ENCODE results near the gene SULT1A1.
"Not testable (repeated sequence)": the region's sequence is repeated elsewhere in the genome, so short reads cannot be mapped to it uniquely, and the experiment has no call there.

Gene SULT1A1

GRCh38 chr16:28591355-28591754, 18.5 kb downstream of the SULT1A1 start:
- no peak for DNase-seq (ENCODE audit: low read depth, low spot score)

GRCh38 chr16:28590384-28591340, 19.2 kb downstream of the SULT1A1 start:
- DNase-seq (ENCODE audit: low read depth, low spot score): no peak

GRCh38 chr16:28589930-28590329, 19.9 kb downstream of the SULT1A1 start:
- DNase-seq (ENCODE audit: low read depth, low spot score): no peak

- DNase-seq (ENCODE audit: low read depth, low spot score): no peak
These were observed 20.8 kb downstream of the SULT1A1 start for GRCh38 chr16:28589069-28589468.

- DNase-seq (ENCODE audit: low read depth, low spot score): no peak
These were observed 22.5 kb downstream of the SULT1A1 start for GRCh38 chr16:28587386-28587785.

GRCh38 chr16:28586466-28586865, 23.4 kb downstream of the SULT1A1 start:
- no peak for DNase-seq (ENCODE audit: low read depth, low spot score)

- DNase-seq (ENCODE audit: low read depth, low spot score): no peak
These were observed 24.2 kb downstream of the SULT1A1 start for GRCh38 chr16:28585674-28586073.

- no peak for DNase-seq (ENCODE audit: low read depth, low spot score)
These were observed 29.0 kb downstream of the SULT1A1 start for GRCh38 chr16:28580726-28581315.

GRCh38 chr16:28575446-28576109, 34.3 kb downstream of the SULT1A1 start:
- DNase-seq (ENCODE audit: low read depth, low spot score): no peak

GRCh38 chr16:28574925-28575324, 34.9 kb downstream of the SULT1A1 start:
- DNase-seq (ENCODE audit: low read depth, low spot score): no peak

- DNase-seq (ENCODE audit: low read depth, low spot score): no peak
These were observed 35.8 kb downstream of the SULT1A1 start for GRCh38 chr16:28573738-28574718.

- DNase-seq (ENCODE audit: low read depth, low spot score): no peak
These were observed 36.9 kb downstream of the SULT1A1 start for GRCh38 chr16:28572696-28573510.

- DNase-seq (ENCODE audit: low read depth, low spot score): no peak
These were observed 39.7 kb downstream of the SULT1A1 start for GRCh38 chr16:28569968-28570752.

GRCh38 chr16:28569021-28569420, 40.8 kb downstream of the SULT1A1 start:
- DNase-seq (ENCODE audit: low read depth, low spot score): no peak

- DNase-seq (ENCODE audit: low read depth, low spot score): no peak
These were observed 42.6 kb downstream of the SULT1A1 start for GRCh38 chr16:28567292-28567691.

GRCh38 chr16:28566233-28566925, 43.5 kb downstream of the SULT1A1 start:
- not testable (repeated sequence) for DNase-seq (ENCODE audit: low read depth, low spot score)

- DNase-seq (ENCODE audit: low read depth, low spot score): no peak
These were observed 46.6 kb downstream of the SULT1A1 start for GRCh38 chr16:28563218-28563617.

GRCh38 chr16:28562199-28562598, 47.6 kb downstream of the SULT1A1 start:
- DNase-seq (ENCODE audit: low read depth, low spot score): no peak
